GM12874 (cell line): Measurements from ENCODE around the gene TM4SF18.
A peak's percentile ranks its signal among the peaks of the same experiment; 100 is the strongest.

ENCODE experiments used
- TF ChIP-seq, protein P1 (sequence below): IDR thresholded peaks from 2 replicates; pipeline ENCODE4 v1.5.1; 2011; ENCODE audit warnings: low read depth, mild to moderate bottlenecking, control low read depth, low read length, moderate library complexity; ENCODE audit not compliant: insufficient read depth

Gene TM4SF18

DNA sequence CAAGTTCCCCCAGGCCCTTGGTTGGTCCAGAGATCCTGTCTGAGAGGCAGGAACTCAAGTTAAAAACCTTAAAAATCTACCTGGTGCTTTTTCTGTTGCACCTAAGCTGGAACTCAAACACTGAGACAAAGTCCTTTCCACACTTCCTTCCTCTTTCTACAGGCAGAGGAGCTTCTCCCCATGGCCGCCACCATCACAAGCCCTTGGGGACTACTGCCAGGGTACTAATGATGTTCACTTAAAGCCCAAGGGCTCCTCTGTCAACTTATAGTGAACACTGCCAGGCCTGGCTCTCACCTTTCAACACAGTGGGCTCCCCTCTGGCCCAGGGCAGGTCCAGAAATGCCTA is 26.0 kb downstream of the TM4SF18 start:
- TF ChIP-seq, protein P1, sequence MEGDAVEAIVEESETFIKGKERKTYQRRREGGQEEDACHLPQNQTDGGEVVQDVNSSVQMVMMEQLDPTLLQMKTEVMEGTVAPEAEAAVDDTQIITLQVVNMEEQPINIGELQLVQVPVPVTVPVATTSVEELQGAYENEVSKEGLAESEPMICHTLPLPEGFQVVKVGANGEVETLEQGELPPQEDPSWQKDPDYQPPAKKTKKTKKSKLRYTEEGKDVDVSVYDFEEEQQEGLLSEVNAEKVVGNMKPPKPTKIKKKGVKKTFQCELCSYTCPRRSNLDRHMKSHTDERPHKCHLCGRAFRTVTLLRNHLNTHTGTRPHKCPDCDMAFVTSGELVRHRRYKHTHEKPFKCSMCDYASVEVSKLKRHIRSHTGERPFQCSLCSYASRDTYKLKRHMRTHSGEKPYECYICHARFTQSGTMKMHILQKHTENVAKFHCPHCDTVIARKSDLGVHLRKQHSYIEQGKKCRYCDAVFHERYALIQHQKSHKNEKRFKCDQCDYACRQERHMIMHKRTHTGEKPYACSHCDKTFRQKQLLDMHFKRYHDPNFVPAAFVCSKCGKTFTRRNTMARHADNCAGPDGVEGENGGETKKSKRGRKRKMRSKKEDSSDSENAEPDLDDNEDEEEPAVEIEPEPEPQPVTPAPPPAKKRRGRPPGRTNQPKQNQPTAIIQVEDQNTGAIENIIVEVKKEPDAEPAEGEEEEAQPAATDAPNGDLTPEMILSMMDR: no peak

DNA sequence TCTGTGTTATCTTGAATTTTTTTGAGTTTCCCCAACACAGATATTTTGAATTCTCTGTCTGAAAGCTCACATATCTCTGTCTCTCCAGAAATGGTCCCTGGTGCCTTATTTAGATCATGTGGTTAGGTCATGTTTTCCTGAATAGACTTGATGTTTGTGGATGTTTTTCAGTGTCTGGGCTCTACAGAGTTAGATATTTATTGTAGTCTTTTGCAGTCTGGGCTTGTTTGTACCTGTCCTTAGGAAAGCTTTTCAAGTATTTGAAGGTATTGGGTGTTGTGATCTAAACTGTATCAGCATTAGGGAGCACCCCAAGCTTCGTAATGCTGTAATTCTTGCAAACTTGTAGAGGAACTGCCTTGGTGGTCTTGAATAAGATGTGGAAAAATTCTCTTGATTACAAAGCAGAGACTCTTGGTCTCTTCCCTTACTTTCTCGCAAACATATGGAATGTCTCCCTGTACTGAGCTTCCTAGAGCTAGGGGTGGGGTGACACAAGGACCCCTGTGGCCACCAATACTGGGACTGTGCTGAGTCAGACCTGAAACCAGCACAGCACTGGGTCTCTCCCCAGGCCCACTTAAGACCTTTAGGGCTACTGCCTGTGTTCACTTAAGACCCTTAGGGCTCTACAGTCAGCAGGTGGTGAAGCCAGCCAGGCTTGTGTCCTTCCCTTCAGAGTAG is 26.5 kb downstream of the TM4SF18 start:
- TF ChIP-seq, protein P1: no peak

DNA sequence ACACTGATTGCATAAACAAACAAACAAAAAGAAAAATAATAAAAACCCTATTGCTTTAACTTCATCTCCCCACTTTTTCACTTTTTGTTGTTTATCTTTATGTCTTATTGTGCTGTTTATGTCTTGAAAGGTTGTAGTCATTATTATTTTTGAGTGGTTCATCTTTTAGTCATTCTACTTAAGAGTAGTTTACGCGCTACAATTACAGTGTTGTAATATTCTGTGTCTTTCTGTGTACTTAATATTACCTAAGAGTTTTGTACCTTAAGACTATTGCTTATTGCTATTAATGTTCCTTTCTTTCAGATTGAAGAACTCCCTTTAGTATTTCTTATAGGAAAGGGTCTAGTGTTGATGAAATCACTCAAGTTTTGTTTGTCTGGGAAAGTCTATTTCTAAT is 28.1 kb downstream of the TM4SF18 start:
- TF ChIP-seq, protein P1: no peak

DNA sequence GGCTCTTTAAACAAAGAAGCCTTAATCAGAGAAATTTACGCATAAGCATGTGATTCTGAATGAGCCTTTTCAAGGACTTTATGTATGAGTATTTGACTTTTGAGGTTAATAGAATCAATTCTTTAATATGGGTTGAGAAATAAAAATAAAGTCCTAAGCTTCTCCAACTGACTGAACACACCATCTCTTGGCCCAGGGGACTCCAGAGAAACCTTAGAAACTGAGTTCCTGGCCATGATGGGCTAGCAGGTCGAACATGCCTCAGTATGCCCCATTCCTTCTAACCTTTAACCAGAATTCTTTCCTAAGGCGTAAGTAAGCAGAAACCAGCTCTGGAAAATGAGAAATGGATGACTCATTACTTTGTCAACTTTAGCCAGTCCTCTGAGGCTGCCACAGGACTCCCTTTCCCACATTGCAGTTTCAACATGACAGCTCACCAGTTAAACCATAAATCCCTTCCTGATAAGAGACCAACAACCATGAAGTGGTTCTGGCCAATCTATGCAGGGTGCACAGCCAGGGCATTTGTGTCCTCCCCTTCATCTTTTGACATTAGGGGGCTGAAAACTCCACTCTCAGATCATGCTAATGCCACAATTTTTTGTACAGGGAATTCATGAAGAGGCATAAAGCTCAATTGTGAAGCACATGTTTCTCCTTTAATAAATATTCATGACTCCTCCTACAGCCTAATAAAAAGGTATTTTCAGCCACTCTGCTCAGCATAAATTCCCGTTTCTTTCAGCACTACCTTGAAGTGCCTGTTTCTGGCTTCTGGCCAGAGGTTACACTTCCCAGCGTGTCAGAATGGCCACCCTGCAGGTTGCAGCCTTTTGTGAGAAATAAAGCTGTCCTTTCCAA is 33.3 kb downstream of the TM4SF18 start:
- TF ChIP-seq, protein P1: no peak

DNA sequence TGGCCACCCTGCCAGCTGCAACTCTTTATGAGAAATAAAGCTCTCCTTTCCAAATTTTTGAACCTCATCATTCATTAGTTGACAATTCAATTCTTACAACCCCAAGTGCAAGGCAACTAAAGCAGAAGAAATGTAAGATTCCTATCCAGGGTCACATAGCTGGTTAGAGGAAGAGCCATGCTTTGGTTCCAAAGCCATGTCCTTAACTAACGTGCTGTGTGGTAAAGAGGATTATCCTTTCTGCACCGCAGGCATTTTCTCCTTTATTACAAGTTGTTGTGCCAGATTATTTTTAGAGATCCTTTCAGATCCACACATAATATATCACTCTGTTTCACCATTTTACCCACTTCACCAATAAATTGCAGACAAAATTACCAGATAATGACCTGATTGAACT is 36.5 kb downstream of the TM4SF18 start:
- TF ChIP-seq, protein P1: no peak

DNA sequence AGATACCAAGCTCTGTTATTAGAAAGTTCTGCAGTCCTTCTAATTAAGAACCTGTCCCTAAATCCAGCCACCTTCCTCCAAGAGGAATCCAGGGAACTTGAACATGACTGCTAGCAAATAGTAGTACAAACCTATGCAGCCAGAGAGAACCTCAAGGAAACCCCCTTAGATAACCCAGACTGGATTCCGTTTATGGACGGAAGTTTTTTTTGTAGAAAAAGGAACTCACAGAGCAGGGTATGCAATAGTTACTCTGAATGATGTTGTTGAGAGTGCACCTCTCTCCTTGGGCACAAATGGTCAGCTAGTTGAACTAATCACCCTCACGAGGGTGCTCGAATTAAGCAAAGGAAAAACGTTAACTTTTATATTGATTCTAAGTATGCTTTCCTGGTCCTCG is 40.8 kb downstream of the TM4SF18 start:
- TF ChIP-seq, protein P1: no peak

DNA sequence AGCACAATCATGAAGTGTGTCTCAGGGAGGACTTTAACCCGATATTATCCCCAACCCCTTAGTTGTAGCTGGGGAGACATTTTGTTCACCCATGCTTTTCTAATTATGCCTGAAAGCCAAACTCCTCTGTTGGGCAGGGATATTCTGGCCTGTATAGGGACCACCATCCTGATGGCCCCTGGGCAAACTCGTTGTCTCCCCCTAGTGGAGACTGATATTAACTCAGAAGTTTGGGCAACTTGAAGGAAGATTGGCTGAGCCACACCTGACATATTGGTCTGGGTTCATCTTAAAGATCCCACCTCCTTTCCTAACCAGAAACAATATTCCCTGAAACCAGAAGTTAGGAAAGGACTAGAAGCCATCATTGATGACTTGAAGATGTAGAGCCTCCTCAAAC is 42.3 kb downstream of the TM4SF18 start:
- TF ChIP-seq, protein P1: peak; percentile 61
